HG03432 (cell line): Measurements from ENCODE around the gene PCDHGC5.

Experiments
- ATAC-seq: cut with Tn5 transposase; IDR thresholded peaks from one replicate; pipeline ENCODE4 v1.9.1; 2021; ENCODE audit warnings: mild to moderate bottlenecking, moderate library complexity; ENCODE audit not compliant: unreplicated experiment

PCDHGC5 gene

DNA sequence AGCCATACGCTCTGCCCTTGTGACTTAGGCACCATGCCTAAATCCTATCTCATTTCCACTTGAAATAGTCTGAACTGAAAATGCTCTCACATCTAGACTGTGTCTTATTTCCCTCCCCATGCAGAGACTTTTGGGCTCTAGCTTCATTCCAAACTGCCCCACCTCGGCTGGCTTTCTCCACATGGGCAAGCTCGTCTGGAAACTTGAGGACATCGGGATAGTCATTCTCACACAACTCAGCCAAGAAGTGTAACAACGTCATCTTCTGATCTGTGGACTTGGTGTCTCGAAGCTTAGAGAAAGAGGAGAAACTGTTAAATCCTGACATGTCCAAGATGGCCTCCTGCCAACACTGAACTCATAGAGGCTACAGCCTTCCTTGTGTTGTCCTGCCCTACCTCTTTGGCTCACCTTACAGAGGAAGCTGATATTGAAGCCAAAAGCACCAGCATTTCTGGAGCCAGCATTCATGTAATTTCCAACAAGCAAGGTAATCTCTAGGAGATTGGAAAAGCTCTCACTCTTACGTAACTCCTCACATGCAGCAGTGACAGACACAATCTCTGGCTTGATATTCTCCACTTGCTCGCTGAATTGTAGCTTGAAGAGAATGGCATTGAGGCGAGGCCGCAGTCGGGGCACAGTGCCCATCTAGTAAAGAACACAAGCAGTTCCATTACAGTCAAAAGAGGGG, 39.6 kb downstream of the PCDHGC5 start:
- ATAC-seq: no peak

DNA sequence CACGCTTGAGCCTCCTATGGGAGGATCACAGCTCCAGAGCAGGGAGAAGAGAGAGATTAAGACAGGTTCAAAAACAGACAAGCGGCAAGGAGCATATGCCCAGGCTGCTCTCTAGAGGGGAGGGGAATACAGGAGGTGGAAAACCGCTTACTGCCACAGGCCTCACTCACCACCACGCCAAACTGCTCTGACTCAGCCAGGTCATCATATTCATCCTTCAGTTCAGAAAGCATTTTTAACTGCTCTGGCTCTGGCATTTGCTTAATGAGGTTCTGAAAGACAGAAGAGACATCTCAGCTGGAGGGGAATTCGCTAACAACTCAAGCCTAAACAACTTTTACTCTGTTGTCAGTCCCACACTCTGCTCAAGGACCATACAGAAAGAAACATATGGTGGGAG, 40.1 kb downstream of the PCDHGC5 start:
- ATAC-seq: peak; percentile 60

- peak; percentile 46 for ATAC-seq
These were observed 41.0 kb downstream of the PCDHGC5 start for GRCh38 chr5:141529873-141530272.

- no peak for ATAC-seq
These were observed 43.8 kb downstream of the PCDHGC5 start for GRCh38 chr5:141532726-141533125.

- no peak for ATAC-seq
These were observed 45.0 kb downstream of the PCDHGC5 start for GRCh38 chr5:141533897-141534296.

- no peak for ATAC-seq
These were observed 45.8 kb downstream of the PCDHGC5 start for GRCh38 chr5:141534492-141535213.
